ENCODE data around the gene RCL1. TPM values are rescaled to one million over a fixed set of nuclear protein-coding genes. Genes with fewer than 3 reads are reported as not detected.
"Not testable (repeated sequence)": the region's sequence is repeated elsewhere in the genome, so short reads cannot be mapped to it uniquely, and the experiment has no call there.

RCL1 gene
- total RNA-seq, 1 experiment from 2014 or later: 21.5 TPM

- DNase-seq (ENCODE audit: low read depth, low spot score): no peak
- in situ Hi-C loops (cut with HindIII; ENCODE audit: low pct_unique_long_range_greater_than_20kb, low sequenced_read_pairs): no loop called here
Observed at GRCh38 chr9:4891674-4892073, 98.9 kb downstream of the RCL1 start.

- no peak for DNase-seq (ENCODE audit: low read depth, low spot score)
- in situ Hi-C loops (cut with HindIII; ENCODE audit: low pct_unique_long_range_greater_than_20kb, low sequenced_read_pairs): no loop called here
Observed at GRCh38 chr9:4892501-4893194, 99.9 kb downstream of the RCL1 start.

- in situ Hi-C loops (cut with HindIII; ENCODE audit: low pct_unique_long_range_greater_than_20kb, low sequenced_read_pairs): no loop called here
- no peak for DNase-seq (ENCODE audit: low read depth, low spot score)
Observed at GRCh38 chr9:4894076-4894475, 101.3 kb downstream of the RCL1 start.

GRCh38 chr9:4899853-4900252 lies 107.1 kb downstream of the RCL1 start:
- in situ Hi-C loops (cut with HindIII; ENCODE audit: low pct_unique_long_range_greater_than_20kb, low sequenced_read_pairs): not testable (repeated sequence)

GRCh38 chr9:4901401-4902134 lies 108.8 kb downstream of the RCL1 start:
- DNase-seq (ENCODE audit: low read depth, low spot score); in situ Hi-C loops (cut with HindIII; ENCODE audit: low pct_unique_long_range_greater_than_20kb, low sequenced_read_pairs): not testable (repeated sequence)

More at GRCh38 chr9:4899853-4900252, 107.1 kb downstream of the RCL1 start:
- not testable (repeated sequence) for DNase-seq (ENCODE audit: low read depth, low spot score)

- in situ Hi-C loops (cut with HindIII; ENCODE audit: low pct_unique_long_range_greater_than_20kb, low sequenced_read_pairs): no loop called here
Observed at GRCh38 chr9:4902135-4902475, 109.4 kb downstream of the RCL1 start.

GRCh38 chr9:4904322-4905134 lies 111.8 kb downstream of the RCL1 start:
- no peak for DNase-seq (ENCODE audit: low read depth, low spot score)
- in situ Hi-C loops (cut with HindIII; ENCODE audit: low pct_unique_long_range_greater_than_20kb, low sequenced_read_pairs): no loop called here

More at GRCh38 chr9:4902135-4902475, 109.4 kb downstream of the RCL1 start:
- DNase-seq (ENCODE audit: low read depth, low spot score): no peak

- DNase-seq (ENCODE audit: low read depth, low spot score): no peak
- in situ Hi-C loops (cut with HindIII; ENCODE audit: low pct_unique_long_range_greater_than_20kb, low sequenced_read_pairs): no loop called here
Observed at GRCh38 chr9:4905135-4905490, 112.4 kb downstream of the RCL1 start.

Small RNA genes within 50 kb of the gene (small RNA-seq; reads per million reads assigned to genes)
- gene AL158147.1: 0 reads per million in 2 experiments
- gene MIR101-2: 0 reads per million in 2 experiments

Other genes starting within 250 kb of the RCL1 start
- 6.4 and 9.0 TPM in 2 replicates for gene PLPP6, start 130.7 kb upstream of the RCL1 start, total RNA-seq (2014; rRNA removed; shearing (Covaris generic))
- 0.08 and 1.3 TPM in 2 replicates for gene SPATA6L, start 126.5 kb upstream of the RCL1 start, total RNA-seq (2014; rRNA removed; shearing (Covaris generic))
- 8.9 and 11.0 TPM in 2 replicates for gene CDC37L1, start 113.4 kb upstream of the RCL1 start, total RNA-seq (2014; rRNA removed; shearing (Covaris generic))
- gene AK3, start 51.7 kb upstream of the RCL1 start, total RNA-seq (2014; rRNA removed; shearing (Covaris generic)): 42.5 and 45.3 TPM in 2 replicates
- gene JAK2, start 192.3 kb downstream of the RCL1 start, total RNA-seq (2014; rRNA removed; shearing (Covaris generic)): 4.3 and 5.7 TPM in 2 replicates